ENCODE measurements around the gene HOOK2.
"Not testable (repeated sequence)": the region's sequence is repeated elsewhere in the genome, so short reads cannot be mapped to it uniquely, and the experiment has no call there.

HOOK2 gene, protein sequence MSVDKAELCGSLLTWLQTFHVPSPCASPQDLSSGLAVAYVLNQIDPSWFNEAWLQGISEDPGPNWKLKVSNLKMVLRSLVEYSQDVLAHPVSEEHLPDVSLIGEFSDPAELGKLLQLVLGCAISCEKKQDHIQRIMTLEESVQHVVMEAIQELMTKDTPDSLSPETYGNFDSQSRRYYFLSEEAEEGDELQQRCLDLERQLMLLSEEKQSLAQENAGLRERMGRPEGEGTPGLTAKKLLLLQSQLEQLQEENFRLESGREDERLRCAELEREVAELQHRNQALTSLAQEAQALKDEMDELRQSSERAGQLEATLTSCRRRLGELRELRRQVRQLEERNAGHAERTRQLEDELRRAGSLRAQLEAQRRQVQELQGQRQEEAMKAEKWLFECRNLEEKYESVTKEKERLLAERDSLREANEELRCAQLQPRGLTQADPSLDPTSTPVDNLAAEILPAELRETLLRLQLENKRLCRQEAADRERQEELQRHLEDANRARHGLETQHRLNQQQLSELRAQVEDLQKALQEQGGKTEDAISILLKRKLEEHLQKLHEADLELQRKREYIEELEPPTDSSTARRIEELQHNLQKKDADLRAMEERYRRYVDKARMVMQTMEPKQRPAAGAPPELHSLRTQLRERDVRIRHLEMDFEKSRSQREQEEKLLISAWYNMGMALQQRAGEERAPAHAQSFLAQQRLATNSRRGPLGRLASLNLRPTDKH

DNA sequence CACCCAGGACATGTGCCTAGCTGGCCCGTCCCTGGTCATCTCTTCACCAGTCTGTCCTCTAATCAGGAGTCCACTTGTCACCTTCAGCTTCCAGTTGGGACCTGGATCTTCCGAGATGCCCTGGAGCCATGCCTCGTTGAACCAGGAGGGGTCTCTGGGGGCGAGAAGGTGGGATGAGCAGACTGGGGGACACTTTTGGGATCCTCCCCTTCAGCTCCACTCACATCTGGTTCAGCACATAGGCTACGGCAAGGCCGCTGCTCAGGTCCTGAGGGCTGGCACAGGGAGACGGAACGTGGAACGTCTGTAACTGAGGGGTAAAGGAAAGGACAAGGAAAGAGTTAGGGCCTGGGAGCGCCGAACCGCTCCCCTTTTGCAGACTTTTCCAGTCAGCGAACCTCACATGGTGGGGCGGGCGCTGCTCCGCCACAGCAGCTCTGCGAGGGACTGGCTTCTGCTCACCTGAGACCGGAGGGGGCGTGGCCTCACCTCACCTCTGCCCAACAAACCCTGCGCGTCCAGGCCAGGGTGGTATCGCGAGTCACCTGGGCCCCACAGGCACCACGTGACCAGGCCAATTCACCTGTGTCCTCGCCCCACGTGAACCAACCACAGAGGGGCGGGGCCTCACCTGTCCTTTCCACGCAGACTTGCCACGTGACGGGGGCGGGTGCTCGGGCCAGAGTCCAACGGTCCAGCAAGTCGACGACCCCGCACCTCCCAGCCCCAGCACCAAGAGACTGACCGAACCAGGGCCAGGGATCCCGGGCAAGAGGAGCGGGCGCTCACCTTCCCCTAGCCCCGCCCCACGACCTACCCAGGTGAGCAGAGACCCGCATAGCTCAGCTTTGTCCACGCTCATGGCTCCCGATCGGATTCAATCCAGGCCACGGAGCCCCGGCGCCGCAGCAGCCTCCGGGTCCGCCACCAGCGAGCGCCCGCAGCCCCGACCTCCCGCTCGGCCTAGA is at the start of gene HOOK2:
Gene HOOK2 (minus strand): TSS at position 965 of the 968 bp plus-strand sequence. CDS start 103 bp downstream, at position 862.
- no peak for DNase-seq

DNA sequence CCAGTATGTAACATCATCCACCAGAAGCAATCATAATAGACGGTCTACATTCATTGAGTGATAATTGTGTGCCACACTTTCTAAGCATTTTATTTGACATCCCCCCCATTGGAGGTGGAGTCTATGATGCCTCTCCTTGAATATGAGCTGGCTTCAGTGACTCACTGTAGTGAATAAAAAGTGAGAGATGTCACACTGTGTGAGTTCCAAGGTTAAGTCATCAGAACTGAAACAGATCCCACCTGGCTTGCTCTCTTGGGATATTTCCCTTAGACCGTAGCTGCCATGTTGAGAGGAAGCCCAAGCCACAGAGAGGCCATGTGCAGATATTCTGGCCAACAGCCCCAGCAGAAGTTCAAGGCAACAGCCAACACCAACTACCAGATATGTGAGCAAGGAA is 46.4 kb upstream of the HOOK2 start:
- DNase-seq, result no peak

DNA sequence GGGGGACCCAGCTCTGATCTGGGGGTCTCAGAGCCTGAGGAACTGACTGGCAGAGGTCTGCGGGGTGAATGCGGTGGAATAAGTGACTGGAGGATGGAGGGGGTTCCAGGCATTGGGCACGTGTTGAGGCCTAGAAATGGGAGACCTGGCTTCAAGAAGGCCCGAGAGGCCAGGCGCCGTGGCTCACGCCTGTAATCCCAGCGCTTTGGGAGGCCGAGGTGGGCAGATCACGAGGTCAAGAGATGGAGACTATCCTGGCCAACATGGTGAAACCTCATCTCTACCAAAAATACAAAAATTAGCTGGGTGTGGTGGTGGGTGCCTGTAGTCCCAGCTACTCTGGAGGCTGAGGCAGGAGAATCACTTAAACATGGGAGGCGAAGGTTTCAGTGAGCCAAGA is 42.5 kb upstream of the HOOK2 start:
- not testable (repeated sequence) for DNase-seq

DNA sequence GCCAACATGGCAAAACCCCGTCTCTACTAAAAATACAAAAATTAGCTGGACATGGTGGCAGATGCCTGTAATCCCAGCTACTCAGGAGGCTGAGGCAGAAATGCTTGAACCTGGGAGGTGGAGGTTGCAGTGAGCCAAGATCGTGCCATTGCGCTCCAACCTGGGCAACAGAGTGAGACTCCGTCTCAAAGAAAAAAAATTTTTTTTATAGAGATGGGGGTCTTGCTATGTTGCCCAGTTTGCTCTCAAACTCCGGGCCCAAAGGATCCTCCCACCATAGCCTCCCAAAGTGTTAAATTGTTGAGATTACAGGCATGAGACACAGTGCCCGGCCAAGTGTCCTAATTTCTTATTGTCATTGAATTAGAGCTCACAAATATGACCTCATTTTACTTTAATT is 41.8 kb upstream of the HOOK2 start:
- not testable (repeated sequence) for DNase-seq

DNA sequence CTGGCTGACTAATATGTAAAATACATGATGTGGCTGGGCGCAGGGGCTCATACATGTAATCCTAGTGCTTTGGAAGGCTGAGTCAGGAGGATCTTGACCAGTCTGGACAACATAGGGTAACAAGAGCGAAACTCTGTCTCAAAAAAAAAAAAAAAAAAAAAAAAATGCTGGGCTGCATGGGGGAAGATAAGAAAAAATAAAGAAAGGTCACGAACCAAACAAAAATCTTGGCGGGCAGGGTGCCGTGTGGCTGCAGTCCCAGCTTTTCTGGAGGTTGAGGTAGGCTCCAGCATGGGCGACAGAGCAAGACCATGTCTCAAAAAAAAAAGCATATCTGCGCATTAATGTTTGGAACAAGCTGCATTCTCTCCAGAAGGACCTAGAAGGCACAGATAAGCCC is 39.7 kb upstream of the HOOK2 start:
- DNase-seq, result no peak

DNA sequence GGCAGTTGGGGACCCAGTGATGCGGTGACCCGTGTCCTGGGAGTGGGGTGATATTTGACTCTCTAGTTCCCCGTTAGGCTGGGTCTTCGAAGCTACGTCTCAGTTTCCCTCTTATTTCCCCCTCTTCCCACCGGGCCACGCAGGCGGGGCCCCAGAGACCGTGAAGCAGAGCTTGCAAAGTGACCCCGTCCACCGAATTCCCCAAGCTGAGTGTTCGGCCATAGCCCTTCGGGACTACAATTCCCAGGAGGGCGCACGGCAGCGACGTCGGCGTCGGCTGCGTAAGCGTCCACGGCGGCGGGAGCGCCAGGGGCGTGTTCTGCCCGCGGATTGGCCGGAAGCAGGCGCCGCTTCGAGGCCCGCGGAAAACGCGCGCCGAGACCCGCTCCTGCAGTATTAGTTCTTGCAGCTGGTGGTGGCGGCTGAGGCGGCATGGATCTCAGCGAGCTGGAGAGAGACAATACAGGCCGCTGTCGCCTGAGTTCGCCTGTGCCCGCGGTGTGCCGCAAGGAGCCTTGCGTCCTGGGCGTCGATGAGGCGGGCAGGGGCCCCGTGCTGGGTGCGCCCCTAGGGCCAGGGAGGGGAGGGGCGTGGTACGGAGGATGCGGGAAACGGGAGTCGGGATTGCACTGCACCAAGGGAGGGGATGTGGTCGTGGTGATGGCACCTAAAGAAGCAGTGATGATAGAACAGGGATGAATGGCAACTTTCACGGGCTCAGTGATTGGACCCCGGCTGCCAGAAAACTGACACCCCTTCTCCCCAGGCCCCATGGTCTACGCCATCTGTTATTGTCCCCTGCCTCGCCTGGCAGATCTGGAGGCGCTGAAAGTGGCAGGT is 31.1 kb upstream of the HOOK2 start, which contains the start of gene RNASEH2A:
Gene RNASEH2A (plus strand): TSS at position 343 of the 840 bp plus-strand sequence. CDS start 90 bp downstream, at position 433.
- peak; percentile 94 for DNase-seq

DNA sequence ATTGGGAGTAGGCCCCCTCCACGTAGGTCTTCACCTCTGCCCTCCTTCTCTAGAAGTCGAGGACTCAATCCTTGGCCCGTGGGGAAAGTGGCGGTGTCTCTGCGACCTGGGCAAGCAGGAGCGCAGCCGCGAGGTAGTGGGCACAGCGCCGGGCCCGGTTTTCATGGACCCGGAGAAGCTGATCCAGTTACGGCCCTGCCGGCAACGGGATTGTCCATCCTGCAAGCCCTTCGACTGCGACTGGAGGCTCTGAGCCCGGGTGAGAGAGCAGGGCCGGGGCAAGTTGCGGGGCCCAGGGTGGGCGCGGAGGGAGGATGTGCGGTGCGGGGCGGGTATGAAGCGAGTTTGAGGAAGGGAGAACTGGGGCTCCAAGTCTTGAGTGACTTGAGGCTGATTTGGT is 28.7 kb upstream of the HOOK2 start:
- DNase-seq, result no peak

DNA sequence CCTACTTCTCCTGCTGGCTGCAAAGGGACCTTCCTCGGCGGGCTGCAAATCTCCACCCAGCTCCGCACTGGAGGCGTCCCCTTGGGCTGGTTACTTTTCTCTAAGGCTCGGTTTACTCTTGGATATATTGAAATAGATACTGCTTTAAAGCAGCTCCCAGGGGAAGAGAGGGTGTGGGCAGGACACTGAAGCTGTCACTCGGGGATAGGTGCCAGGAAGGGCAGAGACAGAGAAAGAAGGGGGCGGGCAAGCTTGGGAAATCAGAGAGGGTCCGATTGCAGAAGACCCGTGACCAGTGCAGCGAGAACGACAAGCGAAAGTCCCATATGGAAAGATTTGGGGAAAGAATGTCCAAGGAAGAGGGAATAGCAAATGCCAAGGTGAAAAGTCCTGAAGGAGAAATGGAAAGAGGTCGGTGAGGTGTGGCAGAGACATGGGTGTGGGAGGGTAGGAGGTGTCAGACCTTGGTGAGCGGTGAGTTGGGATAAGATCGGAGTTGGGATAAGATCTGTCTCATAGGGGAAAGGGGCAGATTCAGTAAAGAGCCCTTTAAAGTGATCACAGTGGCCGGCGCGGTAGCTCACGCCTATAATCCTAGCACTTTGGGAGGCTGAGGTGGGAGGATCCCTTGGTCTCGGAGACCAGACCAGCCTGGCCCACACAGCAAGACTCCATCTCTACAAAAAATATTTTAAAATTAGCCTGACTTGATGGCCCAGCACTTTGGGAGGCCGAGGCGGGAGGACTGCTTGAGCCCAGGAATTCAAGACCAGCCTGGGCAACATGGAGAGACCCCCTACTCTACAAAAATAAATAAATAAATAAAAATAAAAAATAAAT is 27.1 kb upstream of the HOOK2 start:
- DNase-seq, result no peak

DNA sequence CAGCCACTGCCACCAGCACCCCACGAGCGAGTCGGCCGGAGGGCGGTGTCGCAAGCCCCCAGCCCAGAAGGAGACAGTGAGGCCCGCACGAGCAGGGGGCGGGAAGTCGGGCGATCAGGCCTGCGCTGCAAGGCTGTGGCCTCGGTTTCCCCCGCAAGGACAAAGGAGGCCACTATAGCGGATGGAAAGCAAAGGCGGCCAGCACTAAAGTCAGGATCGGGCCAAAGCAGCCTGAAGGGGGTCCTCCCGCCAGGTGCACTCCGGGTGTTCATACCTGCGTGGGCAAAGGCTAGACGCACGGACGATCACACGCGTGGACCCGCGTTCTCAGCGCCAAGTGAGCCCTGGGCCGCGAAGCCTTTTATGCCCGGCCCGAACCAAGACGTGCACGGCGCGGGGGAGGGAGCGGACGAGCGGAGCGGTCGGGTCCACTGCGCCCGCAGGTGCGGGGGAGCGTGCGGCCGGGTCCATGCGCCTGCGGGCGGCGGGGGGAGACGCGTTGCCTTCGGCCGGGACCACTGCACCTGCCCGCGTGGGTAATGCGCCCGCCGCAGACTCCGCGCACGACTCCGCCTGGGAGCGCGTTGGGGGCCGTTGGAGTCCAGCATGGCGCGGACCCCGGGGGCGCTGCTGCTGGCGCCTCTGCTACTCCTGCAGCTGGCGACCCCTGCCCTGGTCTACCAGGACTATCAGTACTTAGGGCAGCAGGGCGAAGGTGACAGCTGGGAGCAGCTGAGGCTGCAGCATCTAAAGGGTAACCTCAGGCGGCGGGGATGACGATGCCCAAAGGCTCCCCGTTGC is 26.3 kb upstream of the HOOK2 start, which contains the start of the genes PRDX2 and THSD8:
Gene PRDX2 (minus strand): TSS at position 335 of the 801 bp plus-strand sequence. CDS start 539 bp downstream, outside the sequence.
Gene THSD8 (plus strand): TSS at position 604 of the 801 bp plus-strand sequence. CDS start 3 bp downstream, at position 607.
- no peak for DNase-seq

DNA sequence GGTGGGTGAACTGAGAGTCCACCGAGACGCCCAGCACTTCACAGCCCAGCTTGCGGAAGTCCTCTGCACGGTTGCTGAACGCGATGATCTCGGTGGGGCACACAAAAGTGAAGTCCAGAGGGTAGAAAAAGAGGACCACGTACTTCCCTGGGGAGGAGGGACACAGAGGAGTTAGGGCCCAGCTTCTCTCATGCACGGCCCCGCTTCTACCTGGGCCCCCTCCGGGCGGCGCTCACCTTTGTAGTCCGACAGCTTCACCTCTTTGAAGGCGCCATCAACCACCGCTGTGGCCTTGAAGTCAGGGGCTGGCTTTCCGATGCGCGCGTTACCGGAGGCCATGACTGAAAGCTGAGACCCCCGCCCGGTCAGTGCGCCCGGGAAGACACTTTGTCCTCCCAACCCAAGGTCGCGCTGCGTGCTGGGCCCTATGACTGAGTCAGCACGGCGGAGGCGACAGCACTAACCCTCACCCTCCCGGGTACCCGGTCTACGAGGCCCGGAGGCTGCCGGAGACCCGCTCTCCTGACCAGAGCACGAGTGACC is 25.6 kb upstream of the HOOK2 start:
- no peak for DNase-seq

DNA sequence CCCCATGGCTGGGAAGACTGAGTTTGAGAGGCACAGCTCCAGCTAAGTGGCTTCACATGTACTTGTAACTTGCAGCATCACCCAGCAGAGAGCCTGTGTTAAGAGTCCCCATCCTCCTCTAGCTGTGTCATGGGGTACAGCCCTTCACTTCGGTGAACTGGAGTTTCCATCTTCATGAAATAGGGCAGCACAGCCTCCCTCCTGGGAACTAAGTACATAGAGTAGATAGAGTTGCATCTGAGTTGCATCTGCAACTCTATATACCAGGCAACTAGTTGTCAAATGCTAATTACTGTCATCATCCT is 25.1 kb upstream of the HOOK2 start:
- no peak for DNase-seq

DNA sequence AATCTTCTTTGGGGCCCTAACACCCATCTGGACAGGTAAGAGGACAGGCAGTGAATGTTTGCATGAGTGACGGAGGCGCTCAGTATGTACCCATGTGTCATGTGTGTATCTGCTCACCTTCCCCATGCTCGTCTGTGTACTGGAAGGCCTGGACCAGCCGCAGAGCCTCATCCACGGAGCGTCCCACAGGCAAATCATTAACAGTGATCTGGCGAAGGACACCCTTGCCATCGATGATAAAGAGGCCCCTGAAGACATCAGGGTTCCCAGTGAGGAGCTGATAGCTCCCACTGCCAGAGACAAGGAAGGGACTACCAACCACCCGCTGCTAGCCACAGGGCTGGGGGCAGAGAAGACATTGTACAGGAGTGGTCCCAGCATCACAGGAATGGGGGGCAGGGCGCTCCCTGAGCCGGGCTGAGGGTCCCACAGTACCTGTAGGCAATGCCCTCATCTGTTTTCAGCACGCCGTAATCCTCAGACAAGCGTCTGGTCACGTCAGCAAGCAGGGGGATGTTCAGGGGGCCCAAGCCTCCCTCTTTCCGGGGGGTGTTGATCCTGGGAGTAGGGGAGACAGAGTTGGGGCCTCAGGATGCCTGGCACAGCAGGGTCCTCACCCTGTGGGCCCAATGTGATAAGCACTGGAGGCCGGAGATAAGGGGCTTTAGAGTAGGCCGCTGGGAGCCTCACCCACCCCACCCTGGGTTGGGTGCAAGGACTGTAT is 24.6 kb upstream of the HOOK2 start:
- no peak for DNase-seq

DNA sequence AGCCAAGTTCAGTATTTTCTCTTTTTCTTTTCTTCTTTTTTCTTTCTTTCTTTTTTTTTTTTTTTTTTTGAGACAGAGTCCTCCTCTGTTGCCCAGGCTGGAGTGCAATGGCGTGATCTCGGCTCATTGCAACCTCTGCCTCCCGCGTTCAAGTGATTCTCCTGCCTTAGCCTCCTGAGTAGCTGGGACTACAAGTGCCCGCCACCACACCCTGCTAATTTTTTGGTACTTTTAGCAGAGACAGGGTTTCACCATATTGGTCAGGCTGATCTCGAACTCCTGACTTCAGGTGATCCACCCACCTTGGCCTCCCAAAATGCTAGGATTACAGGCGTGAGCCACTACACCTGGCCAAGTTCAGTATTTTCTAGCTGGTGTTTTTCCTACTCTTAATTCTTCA is 22.3 kb upstream of the HOOK2 start:
- not testable (repeated sequence) for DNase-seq

DNA sequence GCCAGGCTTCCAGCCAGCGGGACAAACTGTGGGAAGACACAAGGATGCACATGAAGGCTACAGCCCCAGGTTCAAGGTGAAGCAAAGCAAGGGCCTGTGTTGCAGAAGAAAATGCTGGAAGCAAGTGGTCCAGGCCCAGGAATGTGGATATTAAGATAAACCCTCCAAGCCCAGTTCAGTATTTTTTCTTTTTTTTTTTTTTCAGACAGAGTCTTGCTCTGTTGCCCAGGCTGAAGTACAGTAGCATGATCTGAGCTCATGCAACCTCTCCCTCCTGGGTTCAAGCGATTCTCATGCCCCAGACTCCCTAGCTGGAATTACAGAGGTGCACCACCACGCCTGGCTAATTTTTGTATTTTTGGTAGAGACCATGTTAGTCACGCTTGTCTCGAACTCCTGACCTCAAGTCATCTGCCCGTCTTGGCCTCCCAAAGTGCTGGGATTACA is 21.8 kb upstream of the HOOK2 start:
- no peak for DNase-seq

DNA sequence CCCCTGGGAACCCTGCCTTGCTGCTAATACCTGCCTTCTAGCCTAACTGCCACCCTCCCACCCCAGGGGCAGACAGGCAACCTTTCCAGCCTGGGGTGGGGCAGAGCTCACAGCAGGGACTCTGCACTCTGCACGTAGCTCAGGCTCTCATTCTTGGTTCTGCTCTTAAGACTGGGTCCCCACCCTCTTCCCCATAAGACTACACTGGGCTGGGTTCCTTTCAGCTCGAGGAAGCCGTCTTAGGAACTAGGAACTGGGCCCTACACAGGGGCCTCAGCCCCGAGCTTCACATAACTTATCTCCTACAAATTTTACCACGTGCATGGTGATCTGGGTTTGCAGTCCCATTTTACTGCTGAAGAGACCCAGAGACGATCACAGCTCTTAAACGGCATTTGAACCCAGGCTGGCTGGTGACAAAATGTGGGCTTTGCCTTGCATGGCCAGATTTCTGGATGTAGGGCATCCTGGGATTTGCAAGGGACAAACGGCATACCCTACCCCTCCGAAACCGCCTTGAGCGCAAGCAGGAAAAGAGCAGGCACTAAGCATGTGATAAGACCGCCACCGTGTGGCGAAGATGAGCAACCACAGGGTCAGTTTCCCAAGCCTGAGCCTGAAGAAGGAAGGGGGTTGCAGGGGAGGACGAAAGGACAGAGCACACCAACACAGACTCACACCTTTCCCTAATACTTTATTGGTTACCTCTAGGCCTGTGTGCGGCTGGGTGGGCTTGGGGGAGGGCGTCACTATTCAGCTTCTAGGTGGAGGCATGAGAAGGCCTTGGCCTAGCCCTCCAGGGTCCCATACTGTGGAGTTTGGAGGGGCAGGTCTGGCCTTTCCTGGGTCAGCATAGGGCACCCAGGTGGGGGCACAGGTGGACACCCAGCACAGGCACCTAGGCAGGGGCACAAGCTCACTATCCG is 21.1 kb upstream of the HOOK2 start:
- peak; percentile 86 for DNase-seq

DNA sequence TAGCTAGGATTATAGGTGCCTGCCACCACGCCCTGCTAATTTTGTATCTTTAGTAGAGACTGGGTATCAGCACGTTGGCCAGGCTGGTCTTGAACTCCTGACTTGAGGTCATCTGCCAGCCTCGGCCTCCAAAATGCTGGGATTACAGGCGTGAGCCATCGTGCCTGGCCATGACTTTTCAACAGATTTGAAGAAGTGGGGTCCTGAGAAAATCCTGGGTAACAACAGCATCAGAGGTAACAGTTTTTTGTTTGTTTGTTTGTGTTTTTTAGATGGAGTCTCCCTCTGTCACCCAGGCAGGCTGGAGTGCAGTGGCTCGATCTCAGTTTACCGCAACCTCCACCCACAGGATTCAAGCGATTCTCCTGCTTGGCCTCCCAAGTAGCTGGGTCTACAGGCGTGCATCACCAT is 19.6 kb upstream of the HOOK2 start:
- peak; percentile 30 for DNase-seq

DNA sequence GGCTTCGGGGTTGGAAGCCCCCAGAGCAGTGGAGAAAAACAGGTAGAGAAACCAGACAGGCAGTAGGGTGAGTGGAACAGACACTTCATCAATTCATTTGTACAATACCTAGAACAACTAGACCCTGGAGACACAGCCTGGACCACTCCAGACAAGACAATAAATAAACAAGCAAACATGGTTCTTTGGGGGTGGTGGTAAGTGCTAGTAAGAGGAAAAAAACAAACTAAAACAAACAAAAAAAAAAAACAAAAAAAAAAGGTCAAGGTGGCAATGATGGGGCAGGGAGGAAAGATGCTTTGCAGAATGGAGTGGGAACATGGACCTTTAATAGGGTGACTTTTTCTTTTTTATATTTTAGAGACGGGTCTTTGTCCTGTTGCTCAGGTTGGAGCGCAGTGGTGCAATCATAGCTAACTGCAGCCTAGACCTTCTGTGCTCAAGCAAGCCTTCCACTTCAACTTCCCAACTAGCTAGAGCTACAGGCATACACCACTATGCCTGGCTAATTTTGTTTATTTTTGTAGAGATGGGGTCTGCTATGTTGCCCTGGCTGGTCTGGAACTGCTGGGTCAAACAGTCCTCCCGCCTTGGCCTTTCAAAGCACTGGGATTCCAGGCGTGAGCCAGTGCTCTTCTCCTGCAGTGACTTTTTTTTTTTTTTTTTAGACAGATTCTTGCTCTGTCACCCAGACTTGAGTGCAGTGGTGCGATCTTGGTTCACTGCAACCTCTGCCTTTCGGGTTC is 19.0 kb upstream of the HOOK2 start:
- DNase-seq, result peak; percentile 40
